Left ventricle myocardium inferior (tissue), 1 donor: ENCODE results near the gene NTM. TPM values are rescaled to one million over a fixed set of nuclear protein-coding genes. Genes with fewer than 3 reads are reported as not detected.

Experiments used
- DNase-seq: peaks from one replicate; pipeline ENCODE4 v3.0.0-alpha.2; 2020
- H3K27ac ChIP-seq: fragments of 200-600 bp; replicated peaks from 2 replicates; pipeline ENCODE4 v1.8.0; 2021
- H3K27me3 ChIP-seq: fragments of 200-600 bp; 2 replicates; pipeline ENCODE4 v1.8.0; 2021; ENCODE audit warnings: low read depth
- H3K36me3 ChIP-seq: fragments of 200-600 bp; 2 replicates; pipeline ENCODE4 v1.8.0; 2021
- H3K4me1 ChIP-seq: fragments of 200-600 bp; 2 replicates; pipeline ENCODE4 v1.8.0; 2021
- H3K4me3 ChIP-seq: fragments of 200-600 bp; 2 replicates; pipeline ENCODE4 v1.8.0; 2021; ENCODE audit warnings: mild to moderate bottlenecking, moderate library complexity
- H3K9me3 ChIP-seq: fragments of 200-600 bp; replicated peaks from 2 replicates; pipeline ENCODE4 v1.8.0; 2021
- intact Hi-C: fragments of 100-400 bp; cut with micrococcal nuclease; formaldehyde crosslinking; loops from one replicate; pipeline ENCODE4 v1.11.0; 2022
- total RNA-seq: library from RNA; stranded (reverse); fragmentation: NEBNext Ultra II Directional; extraction: Animal tissue kit (Norgen Biotek cat#: 25700); gene quantifications from one replicate; pipeline ENCODE4 v1.2.1, GENCODE V29; 2021
- TF ChIP-seq, protein P1 (sequence below): fragments of 200-600 bp; IDR thresholded peaks from 2 replicates; pipeline ENCODE4 v1.8.0; 2021; ENCODE audit warnings: antibody characterized with exemption, mild to moderate bottlenecking, borderline replicate concordance
- donor health status: DM: no; HTN: yes; CAD: no; lungs with severe emphysema.

NTM gene
- total RNA-seq, 1 donor from 2014 or later = 1.0 TPM

DNA sequence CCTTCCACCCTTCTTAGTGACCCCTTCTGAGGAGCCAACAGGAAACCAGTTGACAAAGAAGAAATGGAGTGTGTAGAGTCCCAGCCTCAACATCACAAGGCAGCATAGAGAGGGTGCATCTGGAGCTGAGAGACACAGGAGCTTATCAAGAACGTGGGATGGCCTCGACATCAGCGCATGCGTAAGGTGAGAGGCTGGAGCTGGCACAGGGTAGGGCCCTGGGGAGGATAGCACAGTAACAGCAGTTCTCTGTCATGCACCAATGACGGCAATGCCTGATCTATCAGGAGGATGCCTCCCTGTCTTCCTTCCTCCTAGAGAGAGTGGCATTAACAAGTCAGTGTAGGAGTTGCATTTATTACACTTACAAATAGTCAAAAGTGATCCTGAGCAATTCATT lies 426.1 kb downstream of the NTM start:
- Histone ChIP-seq H3K27ac (no peak overlapping the region), H3K9me3 (no peaks in the 10 kb centered on the region), H3K27me3 (peaks cover 70% of the 10 kb centered on the region), H3K36me3 (no peaks in the 10 kb centered on the region), H3K4me3 (no peak overlapping the region), H3K4me1 (no peaks in the 10 kb centered on the region)
- TF ChIP-seq, protein P1, sequence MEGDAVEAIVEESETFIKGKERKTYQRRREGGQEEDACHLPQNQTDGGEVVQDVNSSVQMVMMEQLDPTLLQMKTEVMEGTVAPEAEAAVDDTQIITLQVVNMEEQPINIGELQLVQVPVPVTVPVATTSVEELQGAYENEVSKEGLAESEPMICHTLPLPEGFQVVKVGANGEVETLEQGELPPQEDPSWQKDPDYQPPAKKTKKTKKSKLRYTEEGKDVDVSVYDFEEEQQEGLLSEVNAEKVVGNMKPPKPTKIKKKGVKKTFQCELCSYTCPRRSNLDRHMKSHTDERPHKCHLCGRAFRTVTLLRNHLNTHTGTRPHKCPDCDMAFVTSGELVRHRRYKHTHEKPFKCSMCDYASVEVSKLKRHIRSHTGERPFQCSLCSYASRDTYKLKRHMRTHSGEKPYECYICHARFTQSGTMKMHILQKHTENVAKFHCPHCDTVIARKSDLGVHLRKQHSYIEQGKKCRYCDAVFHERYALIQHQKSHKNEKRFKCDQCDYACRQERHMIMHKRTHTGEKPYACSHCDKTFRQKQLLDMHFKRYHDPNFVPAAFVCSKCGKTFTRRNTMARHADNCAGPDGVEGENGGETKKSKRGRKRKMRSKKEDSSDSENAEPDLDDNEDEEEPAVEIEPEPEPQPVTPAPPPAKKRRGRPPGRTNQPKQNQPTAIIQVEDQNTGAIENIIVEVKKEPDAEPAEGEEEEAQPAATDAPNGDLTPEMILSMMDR = no peak
- no peak for DNase-seq
- intact Hi-C loops = no loop called here

DNA sequence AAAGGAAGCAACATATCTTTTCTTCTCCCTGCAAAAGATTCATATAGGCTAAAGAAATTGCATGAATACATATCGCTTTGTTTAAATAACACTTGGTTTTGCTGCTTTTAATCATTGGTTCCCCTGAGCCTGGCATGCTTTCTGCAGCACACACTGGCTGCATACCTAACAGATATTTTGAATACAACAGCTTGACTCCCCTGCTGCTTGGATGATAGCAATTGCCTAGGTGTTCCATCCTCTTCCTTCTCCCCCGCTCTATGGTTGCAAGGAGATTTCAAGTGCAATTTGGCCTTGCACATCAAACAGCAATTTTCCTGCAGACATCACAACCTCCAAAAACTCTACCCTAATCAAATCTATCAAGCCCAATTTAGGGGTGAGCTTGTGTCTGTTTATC lies 430.0 kb downstream of the NTM start:
- no peak overlapping the region for H3K4me3 ChIP-seq
- TF ChIP-seq, protein P1 = no peak
- H3K27ac ChIP-seq = no peak overlapping the region
- no peaks in the 10 kb centered on the region for H3K9me3 ChIP-seq
- intact Hi-C loops = no loop called here
- DNase-seq = no peak
- no peaks in the 10 kb centered on the region for H3K4me1 ChIP-seq
- H3K36me3 ChIP-seq = no peaks in the 10 kb centered on the region
- H3K27me3 ChIP-seq = peaks cover 89% of the 10 kb centered on the region

DNA sequence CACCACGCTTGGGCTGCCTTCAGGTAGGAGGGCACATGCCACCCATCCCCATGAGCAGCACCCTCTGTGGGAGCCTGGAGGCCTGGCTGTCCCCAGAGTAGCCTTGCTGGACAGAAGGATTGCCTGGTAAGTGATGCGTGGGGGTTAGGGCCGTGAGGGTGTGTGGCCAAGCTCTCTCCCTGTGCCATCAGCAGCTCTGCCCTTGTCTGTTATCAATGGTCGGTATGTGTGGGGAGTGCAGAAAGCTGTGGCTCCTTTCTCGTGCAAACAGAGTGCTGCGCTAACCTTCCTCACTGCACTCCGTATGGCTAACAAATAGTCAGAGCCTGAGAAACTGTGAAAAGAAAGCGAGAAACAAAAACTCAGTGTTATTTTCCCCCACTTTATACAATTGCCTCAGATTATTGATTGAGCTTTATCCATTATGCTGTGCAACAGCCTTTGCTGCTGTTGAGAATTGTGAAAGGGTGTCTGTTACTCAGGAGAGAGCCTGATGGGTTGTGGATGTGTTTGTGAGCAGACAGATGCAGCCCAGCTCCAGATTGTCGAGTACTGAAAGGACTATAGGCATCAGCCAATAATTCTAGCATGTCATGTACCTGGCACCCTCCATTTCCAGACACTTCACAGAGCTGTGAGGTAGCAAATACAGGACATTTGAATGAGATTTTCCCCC lies 432.2 kb downstream of the NTM start:
- Histone ChIP-seq H3K36me3 (no peaks in the 10 kb centered on the region), H3K4me3 (no peak overlapping the region), H3K9me3 (no peaks in the 10 kb centered on the region), H3K4me1 (no peaks in the 10 kb centered on the region), H3K27me3 (peaks cover 92% of the 10 kb centered on the region), H3K27ac (no peak overlapping the region)
- TF ChIP-seq, protein P1 = no peak
- DNase-seq = no peak
- intact Hi-C loops = no loop called here

DNA sequence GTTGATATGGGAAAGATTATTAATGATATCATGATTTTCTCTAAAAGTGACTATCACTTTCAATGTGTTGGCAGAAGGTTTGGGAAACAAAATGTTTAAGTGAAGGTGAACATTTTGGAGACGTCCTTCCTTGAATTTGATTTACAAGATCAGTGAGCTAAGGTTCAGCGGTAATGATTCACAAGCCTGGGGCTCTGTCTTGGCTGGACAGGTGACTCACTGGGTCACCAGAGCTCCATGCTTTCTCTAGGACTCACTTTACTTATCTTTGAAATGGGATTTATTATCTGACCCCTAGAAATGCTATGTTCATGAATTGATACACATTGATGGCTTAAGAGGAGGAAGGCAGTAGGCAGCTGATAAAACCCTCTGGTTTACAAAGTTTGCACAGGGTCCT lies 437.5 kb downstream of the NTM start:
- Histone ChIP-seq H3K9me3 (no peaks in the 10 kb centered on the region), H3K27me3 (peaks cover 98% of the 10 kb centered on the region), H3K36me3 (no peaks in the 10 kb centered on the region), H3K4me3 (no peak overlapping the region), H3K4me1 (no peaks in the 10 kb centered on the region), H3K27ac (no peak overlapping the region)
- no peak for DNase-seq
- intact Hi-C loops = no loop called here
- TF ChIP-seq, protein P1 = no peak

DNA sequence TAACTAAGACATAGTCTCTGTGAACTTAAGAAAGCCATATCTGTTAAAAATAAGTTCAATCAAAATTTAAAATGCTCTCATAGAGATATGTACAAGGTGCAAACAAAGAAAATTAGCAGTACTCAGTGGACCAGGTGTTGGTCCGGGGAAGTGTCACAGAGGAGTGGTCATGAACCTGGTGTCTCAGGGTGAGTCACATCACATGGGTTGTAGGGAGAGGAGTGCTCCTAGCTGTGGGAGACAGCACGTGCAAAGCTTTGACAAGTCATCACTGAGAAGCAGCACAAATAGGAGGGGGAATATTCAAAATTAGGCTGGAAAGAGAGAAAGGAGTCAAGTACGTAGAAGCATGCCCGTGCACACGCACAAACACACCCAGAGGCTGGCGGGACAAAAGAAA lies 438.1 kb downstream of the NTM start:
- no peaks in the 10 kb centered on the region for H3K9me3 ChIP-seq
- H3K27me3 ChIP-seq = peaks cover 95% of the 10 kb centered on the region
- no peak overlapping the region for H3K4me3 ChIP-seq
- H3K36me3 ChIP-seq = no peaks in the 10 kb centered on the region
- intact Hi-C loops = no loop called here
- DNase-seq = no peak
- no peaks in the 10 kb centered on the region for H3K4me1 ChIP-seq
- TF ChIP-seq, protein P1 = no peak
- no peak overlapping the region for H3K27ac ChIP-seq
